GM21529 (cell line): Measurements from ENCODE around the gene NCAM1.

Experiments
- ATAC-seq: cut with Tn5 transposase; IDR thresholded peaks from one replicate; pipeline ENCODE4 v1.9.1; 2021; ENCODE audit not compliant: unreplicated experiment

The NCAM1 gene

DNA sequence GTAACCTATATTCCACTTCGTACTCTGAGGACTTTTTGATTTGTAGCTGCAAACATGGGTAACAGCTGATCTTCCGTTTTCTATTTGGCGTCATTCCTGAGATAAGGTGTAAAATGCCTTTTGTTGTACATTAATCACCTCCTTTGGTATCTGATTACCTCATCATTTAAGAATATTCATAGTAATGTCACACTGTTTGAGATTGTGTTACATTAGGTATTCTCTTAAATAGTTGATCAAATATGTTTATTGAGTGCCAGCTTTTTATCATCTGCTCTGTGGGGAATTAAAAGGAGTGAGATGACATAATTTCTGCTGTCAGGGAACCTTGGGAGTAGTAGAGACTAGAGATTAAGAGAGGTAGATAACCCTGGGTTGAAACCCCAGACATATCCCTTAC, 5.9 kb downstream of the NCAM1 start:
- ATAC-seq = no peak

DNA sequence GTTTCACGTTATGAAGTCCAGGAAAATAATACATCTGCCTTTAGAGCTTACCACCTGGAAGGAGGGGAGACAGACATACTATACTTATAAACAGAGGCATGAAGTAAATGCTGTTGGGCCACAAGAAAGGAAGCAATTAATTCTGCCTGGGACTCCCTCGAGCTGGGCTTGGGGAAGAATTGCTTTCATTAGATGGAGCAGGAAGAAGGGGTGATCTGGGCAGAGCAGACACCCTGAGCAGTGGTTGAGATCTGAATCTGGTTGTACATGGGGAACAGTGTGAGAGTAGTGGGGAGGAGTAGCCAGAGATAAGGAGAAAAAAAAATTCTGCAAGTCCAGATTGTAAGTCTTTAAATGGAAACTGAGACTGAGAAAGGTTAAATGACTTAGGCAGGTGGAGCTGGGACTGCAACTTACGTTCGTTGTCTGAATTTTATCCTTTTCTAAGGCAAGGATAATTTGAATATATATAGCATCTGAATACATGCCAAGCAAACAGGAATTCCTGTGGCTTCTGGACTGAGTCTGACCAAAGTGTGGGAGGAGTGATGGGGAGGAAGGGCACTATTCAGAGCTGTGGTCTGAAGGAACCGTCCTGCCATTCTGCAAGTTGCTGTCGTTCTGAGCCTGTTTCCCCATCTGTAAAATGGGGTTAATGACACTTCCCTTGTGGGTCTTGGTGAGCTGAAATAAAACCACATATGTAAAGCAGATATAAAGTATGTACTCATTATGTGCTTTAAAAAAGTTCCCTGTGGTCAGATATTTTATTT, 7.9 kb downstream of the NCAM1 start:
- ATAC-seq = no peak

DNA sequence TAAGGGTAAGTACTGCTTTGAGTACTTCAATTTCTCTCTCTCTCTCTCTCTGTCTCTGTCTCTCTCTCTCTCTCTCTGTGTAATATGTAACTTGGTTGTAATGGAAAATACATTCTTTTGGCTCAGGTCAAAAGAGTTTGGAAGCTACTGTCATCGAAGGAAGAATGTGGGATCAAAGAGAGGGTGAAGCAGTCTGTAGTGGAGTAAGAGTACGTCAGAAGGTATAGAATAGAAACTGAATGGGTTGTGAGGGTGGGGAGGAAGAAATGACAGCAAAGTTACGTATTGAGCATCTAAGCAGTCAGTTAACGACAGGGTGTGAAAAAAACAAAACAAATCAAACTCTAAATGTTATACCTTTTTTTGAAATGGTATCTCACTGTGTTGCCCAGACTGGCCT, 10.0 kb downstream of the NCAM1 start:
- no peak for ATAC-seq

DNA sequence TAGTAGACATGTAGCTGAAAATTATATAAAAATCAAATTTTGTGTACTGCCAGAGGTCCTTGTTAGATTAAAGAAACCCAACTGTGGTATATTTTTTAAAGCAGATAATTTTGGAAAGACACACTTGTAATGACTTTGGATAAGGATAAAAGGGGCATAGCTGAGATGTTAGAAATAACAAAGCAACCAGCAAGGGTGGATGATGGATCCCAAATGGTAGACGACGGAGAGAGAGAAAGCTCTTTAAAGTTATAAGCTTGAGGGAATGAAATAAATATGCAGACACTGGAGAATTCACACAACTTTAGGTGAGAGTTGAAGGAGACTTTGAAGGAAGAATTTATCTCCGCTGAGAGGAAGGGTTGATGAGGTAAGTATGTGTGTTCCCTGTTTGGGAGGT, 10.6 kb downstream of the NCAM1 start:
- ATAC-seq = no peak

DNA sequence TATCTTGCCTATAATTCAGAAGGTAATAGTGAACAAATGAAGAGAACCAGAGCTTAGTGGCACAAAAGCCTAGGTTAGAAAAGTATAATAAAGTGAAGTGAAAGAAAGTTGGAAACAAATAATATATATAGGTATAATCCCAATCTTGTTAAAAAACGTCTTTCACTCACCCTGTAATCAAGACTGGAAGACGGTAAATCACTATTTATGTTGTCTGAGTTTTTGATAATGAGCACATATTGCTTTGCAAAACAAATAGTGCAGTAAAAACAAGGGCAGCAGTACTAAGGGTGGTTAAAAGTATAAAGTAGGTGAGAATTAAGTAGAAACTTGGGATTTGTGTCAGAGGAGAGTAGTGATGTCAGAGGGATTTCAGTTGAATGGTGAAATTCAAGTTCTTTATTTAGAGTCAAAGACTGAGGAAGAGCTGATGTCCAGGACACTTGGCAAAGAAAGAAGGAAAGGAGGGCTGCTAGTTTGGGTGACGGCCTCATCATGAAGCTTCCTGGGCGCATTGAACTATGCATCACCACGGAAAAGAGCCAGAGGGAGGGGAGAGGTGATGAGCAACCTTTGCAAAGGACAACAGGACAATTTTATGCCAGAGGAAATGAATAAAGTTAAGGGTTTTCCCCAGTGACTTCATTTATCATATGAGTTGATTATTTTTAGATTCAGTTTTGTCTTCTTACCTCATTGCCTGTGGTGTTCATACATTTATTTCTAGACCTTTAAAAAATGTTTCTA, 11.4 kb downstream of the NCAM1 start:
- ATAC-seq = no peak

DNA sequence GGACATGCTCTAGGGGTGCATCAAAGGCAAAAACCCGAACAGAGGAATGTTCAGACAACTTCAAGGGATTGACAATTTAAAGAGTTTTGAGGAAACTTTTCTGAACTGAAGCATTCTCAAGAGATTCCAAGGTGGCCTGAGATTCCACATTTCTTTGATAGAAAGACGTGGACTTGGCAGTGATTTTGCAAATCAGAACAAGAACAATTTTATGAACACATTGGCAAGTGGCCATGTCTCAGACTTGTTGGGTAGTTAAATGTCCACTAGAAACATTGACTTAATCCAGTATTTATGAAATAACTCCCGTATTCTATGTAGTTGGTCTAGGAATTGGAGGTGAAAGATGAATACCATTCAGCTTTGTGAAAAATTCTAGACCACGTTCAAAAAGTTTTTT, 13.8 kb downstream of the NCAM1 start:
- no peak for ATAC-seq

DNA sequence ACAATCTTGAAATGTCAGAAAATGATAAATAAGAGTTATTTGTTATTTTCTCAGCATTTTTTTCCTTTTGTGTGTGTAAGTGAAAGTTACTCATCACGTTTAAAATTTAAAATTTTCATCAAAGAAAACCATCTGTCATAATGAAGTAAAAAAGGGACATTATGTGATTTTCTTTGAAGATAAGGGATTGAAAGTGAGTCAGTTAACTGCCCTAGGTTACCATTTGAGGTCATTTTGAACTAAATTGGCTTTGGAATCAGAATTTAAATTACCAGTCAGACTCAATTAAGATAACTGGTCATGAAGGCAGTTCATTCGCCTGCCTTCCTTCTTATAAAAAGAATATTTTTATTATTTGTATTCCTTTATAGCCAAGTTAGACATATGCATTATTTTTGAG, 14.3 kb downstream of the NCAM1 start:
- ATAC-seq = no peak

DNA sequence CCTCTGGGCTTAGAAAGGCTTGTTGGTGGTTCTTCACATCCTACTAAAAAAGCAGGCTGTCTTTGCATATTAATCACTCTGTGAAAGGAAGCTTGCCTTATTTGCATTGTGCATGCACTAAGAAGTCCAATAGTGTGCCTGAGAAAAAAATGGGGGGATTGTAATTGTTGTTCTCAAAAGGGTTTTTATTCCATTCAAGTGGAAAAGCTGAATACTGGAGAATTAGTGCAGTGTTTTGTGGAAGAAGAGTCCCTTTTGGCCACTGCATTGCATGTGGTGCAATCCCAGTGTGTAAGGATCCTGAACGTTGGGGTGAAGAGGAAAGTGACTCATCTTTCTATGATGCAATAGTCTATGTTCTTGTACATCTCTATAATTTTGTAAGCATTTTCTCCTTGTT, 16.5 kb downstream of the NCAM1 start:
- no peak for ATAC-seq

DNA sequence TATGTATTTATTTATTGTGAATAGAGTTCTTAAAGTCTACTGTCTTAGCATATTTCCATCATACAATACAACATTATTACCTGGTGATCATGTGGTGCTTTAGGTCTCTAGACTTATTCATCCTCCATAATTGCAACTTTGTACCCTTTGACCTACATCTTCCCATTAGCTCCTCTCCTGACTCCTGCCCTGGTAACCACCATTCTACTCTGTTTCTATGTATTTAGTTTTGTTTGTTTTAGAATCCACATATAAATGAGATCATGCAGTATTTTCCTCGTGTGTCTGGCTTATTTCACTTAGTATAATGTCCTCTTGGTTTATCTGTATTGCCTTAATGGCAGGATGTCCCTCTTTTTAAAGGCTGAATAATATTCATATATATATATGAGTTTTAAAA, 22.7 kb downstream of the NCAM1 start:
- ATAC-seq = no peak

DNA sequence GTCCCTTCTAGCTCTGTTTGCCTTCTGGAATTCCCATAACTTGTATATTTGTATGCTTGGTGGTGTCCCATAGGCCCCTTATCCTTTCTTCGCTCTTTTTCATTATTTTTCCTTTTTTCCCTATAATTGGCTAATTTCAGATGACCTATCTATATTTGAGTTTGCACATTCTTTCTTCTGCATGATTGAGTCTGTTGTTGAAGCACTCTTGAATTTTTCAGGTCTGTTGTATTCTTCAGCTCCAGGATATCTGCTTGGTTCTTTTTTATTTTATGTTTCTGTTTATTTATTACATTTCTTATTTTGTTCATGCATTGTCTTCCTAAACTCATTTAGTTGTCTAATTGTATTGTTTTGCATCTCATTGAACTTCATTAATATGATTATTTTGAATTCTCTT, 28.0 kb downstream of the NCAM1 start:
- no peak for ATAC-seq

DNA sequence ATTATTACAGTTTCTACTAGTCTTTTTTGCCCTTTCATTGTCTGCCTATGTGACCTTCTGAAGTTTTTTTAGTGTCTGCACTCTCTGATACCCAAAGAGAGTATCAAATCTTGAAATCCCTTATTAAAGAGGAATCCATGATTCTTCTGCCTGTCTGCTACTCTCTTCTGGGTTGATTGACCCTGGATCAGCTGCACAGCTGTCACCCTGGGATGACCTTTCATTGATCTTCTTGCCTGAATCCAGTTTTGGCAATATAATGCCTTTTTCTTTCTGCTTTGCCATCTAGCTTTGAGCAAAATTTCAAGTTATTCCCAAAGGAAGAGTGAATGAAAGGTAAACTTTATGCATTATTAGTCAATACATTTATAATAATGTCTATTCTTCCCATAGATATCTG, 32.6 kb downstream of the NCAM1 start:
- no peak for ATAC-seq

DNA sequence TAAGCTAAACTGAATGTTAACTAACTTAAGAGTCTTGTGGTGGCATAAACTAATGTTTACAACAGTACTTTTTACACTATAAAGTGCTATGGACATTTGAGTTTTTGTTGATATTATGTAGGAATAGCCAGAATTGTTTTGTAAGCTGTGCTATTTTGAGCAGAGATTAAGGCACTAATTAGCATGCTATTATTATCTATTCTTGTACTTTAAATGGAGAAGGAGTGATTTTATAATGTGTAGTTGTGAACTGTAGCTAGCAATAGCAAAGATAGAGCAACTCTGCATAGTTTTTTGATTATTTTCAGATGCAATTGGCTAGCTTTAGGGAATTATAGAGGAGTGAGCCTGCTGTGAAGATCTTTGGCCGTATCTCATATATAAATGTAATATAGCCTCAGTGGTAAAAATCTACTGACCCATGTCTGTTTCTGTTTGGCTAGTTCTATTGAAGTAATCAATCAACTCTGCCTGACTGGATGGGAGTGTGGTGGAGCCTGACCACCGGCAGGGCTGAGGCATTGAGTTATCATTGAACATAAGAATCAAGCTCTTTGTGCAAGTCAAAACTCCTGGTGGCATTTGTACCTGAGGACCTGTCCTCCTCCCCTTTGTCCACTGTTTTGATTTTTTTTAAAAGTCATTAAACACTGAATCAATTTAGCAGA, 34.3 kb downstream of the NCAM1 start:
- no peak for ATAC-seq

DNA sequence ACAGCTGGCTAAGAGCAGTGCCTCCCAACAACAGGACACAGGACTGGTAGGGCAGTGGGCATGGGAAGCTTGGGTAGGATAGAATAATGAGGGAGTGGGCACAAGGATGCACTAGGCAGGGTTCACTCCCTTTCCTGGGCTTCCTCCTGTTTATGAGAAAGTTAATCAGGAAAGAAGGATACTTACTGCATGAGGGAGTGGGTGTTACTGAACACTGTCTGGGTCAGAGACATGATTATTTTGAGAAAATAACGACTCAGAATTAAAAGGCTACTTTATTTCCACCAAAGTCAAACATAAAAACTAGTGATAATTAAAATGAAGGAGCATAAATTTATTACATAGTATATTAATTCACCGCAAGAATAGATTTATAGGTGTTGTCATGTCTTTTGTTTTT, 35.8 kb downstream of the NCAM1 start:
- no peak for ATAC-seq

DNA sequence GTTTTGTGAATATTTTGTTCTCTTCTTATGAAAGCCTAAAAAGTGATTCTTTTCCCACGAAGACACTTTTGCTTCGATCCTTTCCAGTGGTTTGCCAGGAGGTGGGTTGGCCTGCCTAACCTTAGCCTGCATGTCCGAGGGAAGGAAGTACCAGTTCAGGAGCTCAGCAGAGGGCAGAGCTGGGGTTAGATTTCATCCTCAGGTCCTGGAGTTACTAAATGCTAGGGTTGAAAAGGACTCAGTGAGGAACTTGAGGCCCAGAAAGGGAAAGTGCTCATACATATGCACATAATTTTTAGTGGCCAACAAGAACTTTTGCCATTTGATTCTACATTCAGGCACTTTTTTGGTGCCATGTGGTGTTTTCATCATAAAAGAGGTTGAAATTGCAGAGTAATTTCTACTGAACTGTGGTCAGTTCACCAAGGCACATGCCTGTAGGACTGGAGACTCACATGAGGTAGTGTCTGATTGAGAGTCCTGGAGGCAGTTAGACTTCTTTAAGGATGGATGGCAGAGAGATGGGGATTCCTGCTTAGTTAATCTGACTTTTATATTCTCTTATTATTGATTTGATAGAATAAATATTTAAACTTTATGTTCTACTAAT, 36.7 kb downstream of the NCAM1 start:
- ATAC-seq = no peak

DNA sequence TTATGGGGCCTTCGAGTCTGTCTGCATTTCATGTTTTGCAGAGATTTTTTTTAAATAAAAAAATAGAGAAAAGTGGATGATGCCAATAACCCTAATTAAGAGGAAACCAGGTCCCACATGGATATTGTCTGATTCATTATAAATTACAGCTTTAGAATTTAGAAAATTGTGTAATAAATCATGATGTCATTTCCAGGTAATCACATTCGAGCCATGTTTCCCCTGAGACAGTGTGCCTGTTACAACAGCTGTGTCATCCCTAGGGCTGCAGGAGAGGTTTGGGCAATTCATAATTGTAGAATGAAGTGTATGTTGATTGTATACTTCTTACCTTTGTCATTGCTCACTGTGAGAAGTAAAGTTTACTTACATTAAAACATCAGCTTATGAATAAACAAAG, 38.3 kb downstream of the NCAM1 start:
- no peak for ATAC-seq

DNA sequence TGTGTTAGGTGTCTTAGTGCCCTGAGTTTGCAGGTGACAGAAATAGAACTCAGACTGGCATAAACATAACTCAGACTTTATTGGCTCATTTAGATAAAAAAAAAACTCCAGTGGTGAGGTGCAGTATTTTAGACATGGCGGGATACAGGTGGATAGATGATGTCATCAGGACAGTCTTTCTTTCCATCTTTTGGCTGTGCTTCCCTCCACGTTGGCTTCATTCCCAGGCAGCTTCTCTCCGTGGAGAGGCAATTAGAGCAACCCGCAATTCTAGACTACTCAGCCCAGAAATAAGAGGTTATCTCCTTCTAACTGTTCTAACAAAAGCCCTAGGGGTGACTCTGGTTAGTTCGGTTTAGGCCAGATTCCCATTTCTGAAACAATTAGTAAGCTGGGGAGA, 40.5 kb downstream of the NCAM1 start:
- no peak for ATAC-seq

DNA sequence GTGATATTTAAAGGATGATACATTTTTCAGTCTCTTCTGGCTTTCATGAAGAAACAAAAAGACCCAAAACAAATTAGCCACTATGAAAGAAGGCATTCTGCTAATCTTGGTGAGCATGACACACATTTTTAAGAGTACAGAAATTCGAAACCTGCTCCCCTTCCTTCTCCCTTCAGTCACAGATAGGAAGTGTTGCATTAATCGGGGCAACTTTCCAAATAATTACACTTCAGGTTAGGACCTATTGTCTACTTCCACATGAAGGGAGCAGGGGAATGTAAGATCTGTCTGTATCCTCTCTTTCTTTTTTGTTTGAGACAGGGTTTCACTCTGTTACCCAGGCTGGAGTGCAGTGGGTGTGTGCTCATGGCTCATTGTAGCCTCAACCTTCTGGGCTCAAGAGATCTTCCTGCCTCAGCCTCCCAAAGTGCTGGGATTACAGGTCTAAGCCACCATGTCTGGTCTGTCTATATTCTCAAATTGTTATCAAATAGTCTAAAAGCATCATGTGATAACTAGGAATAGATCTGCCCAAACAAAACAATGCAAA, 45.8 kb downstream of the NCAM1 start:
- ATAC-seq = no peak

DNA sequence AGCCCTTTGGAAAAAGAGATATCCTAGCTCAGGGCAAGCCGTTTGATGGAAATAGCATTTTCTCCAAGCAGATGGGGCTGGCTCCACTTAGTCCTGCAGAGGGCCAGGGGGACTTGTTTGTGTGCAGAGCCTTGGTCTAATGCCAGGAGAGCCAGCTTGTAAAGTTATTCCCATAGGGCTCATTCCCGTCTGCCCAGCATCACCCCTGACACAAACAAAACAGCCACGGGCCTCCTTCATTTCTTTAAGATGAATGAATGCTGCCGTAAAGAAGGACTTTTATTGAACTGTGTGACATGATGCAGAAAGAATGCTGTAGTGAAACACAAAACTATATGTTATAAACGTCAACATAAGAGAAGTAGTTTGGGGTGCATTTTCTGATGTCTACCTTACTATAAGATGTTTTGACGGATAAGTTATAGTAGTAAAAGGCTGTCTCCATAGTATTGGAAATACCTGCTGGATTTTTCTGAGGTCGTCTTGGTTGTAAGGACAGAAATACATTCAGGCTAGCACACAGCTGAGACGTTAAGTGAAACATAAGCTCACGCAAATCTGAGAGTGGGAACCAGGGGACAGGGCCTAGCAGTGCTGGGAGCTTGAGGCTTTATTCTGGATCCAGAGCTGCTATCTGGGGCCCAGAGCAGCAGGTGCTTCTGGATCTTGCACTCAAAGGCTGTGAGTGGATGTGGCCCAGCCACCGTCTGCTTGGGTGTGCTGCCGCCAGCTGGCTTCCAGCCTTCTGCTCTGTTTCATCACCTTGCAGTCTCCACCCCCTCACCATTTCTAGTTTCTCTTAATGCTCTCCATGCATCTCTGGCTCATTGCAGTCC, 53.3 kb downstream of the NCAM1 start:
- ATAC-seq = no peak

DNA sequence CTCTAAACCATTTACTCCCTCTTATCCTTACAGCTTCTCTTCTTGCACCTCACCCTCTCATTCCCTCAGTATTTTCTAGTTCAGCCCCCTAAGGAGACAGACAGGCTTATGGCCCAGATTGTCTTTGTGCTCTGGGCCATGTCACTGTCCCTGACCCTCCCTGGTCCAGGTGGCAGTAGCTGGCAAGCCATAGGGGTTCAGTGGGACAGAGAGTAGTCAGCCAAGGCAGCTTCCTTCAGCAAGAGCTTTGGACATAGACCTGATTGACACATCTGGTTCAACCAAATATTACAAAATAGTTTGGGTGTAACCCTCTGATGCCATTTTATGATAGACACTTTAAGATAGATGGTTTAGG, 53.9 kb downstream of the NCAM1 start:
- ATAC-seq = no peak

DNA sequence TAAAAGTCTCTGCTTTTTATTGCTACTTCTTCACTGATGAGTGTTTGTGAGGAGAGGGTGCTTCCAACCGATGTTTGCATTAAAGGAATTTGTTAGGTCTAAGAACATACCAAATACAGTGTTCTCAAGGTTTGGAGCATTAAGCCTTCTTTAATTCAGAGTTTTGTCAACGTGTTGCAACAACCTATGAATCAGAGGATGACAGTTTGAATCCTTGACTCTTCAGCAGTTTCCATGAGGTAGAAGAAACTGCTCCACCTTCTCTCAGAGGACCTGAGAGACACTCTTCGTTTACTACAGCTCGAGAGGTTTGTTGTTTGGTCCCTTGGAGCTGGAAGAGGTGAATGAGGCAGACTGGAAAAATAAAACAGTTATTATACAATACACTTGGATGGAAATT, 55.7 kb downstream of the NCAM1 start:
- no peak for ATAC-seq

DNA sequence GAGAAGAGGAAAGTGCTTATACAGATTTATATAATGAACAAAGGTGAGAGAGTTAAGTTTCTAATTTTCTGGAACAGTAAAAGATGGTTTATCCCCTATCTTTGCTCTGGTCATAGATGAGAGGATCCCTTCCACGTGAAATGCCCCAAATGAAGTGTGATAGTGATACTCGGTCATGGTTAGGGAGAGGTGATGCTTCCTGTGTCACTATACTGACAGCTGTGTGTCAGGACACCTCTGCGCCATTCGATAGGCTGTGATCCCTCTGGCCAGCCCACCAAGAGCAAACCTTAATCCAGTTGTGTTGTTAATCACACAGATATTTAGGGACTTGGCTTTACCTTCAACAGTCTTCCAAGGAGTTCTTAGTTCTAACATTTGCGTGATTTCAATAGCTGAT, 57.7 kb downstream of the NCAM1 start:
- ATAC-seq = no peak
